AG04450 (cell line): ENCODE results near the gene TENT4B. TPM values are rescaled to one million over a fixed set of nuclear protein-coding genes. Genes with fewer than 3 reads are reported as not detected.

Experiments used
- CTCF ChIA-PET: fragments of 300-600, 350-600 bp; formaldehyde crosslinking; extraction: SDS; loops from one replicate; lab custom pipeline; 2022; ENCODE audit warnings: antibody characterized with exemption, inconsistent platforms; lab: Charles Lee
- POLR2A ChIA-PET: fragments of 350-600 bp; formaldehyde crosslinking; extraction: SDS; loops from one replicate; lab custom pipeline; 2021; ENCODE audit warnings: antibody characterized with exemption, inconsistent platforms; lab: Yijun Ruan, JAX
- DNase-seq: peaks from one replicate; pipeline ENCODE4 v3.0.0-alpha.2; 2011; ENCODE audit warnings: low read depth, low spot score
- H3K27ac ChIP-seq: one replicate; pipeline ENCODE4 v1.5.1; 2012; ENCODE audit warnings: low read depth, low read length, control low read depth
- H3K27me3 ChIP-seq: one replicate; pipeline ENCODE4 v1.6.0; 2012; ENCODE audit warnings: low read length; ENCODE audit not compliant: control insufficient read depth, insufficient read depth
- H3K4me3 ChIP-seq: 2 replicates; pipeline ENCODE4 v1.5.1; 2011; ENCODE audit warnings: mild to moderate bottlenecking, low read depth, low read length, control low read depth
- H3K9me3 ChIP-seq: 2 replicates; pipeline ENCODE4 v1.5.1; 2012; ENCODE audit warnings: low read length; ENCODE audit not compliant: control insufficient read depth, insufficient read depth
- polyA plus RNA-seq: library from polyadenylated mRNA; depleted of rRNA; stranded (reverse); fragments of >200 nt; gene quantifications from 2 replicates; pipeline ENCODE4 v1.2.3, GENCODE V29; 2011
- TF ChIP-seq, protein P1 (sequence below): IDR thresholded peaks from 2 replicates; pipeline ENCODE4 v1.5.1; 2011; ENCODE audit warnings: low read depth, low read length, control low read depth, inconsistent platforms

Gene TENT4B
- polyA plus RNA-seq, 1 experiment = 8.9 TPM

DNA sequence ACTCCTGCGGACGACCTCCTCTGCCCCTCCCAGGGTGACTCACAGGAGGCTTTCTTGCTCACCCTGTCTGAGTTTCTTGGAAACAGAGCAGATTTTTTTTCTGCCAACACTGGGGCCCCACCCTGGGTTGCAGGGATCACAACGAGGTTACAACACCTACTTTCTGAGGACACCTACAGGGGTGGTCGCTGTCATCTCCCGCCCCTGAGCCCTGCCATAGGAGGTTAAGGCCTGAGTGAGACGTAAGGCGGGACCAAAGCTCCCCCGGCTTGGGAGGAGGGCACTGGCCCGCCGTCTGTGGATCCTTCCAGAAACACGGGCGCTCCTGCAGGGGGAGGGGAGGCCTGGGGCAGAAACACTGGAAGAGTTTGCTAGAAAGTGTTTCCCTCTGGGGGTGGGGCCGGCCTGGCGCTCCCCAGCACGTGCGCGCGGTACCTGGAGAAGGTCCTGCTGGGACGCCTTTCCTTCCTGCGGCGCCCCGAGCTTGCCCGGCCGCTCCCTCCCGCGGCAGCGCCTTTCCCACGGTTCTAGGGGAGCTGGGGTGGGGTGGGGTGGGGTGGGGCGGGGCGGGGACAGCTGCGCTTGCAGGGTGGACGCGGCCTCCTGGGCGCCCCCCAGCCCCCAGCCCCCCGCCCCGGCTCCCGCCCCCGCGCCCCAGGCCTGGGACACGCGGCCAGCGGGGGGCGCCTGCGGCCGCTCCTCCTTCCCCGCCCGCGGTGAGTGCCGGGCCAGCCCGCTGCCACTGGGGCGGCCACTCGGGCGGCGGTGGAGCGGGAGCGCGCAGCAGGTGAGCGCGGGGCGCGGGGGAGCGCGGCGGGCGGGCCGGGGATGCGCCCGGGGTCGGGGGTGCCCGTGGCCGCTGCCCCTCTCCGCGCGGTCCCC, 92.6 kb downstream of the TENT4B start:
- Histone ChIP-seq H3K4me3 (peak overlapping the region; percentile 54), H3K9me3 (no peaks in the 10 kb centered on the region; the same call in 1 of the 2 replicates), H3K27me3 (peaks cover 23% of the 10 kb centered on the region), H3K27ac (no peak overlapping the region)
- DNase-seq = no peak
- TF ChIP-seq, protein P1, sequence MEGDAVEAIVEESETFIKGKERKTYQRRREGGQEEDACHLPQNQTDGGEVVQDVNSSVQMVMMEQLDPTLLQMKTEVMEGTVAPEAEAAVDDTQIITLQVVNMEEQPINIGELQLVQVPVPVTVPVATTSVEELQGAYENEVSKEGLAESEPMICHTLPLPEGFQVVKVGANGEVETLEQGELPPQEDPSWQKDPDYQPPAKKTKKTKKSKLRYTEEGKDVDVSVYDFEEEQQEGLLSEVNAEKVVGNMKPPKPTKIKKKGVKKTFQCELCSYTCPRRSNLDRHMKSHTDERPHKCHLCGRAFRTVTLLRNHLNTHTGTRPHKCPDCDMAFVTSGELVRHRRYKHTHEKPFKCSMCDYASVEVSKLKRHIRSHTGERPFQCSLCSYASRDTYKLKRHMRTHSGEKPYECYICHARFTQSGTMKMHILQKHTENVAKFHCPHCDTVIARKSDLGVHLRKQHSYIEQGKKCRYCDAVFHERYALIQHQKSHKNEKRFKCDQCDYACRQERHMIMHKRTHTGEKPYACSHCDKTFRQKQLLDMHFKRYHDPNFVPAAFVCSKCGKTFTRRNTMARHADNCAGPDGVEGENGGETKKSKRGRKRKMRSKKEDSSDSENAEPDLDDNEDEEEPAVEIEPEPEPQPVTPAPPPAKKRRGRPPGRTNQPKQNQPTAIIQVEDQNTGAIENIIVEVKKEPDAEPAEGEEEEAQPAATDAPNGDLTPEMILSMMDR = no peak
- CTCF ChIA-PET = interaction anchor here (0.7 to 1.8 kb wide), 7 partner anchors 9 to 420 kb away, joined by 3 to 6 read pairs (median 4); partner anchors contain the start of gene BRD7
- POLR2A ChIA-PET = interaction anchor here (0.6 kb wide), 1 partner anchor 113 kb away, joined by 10 read pairs; no protein-coding TSS in a partner anchor

DNA sequence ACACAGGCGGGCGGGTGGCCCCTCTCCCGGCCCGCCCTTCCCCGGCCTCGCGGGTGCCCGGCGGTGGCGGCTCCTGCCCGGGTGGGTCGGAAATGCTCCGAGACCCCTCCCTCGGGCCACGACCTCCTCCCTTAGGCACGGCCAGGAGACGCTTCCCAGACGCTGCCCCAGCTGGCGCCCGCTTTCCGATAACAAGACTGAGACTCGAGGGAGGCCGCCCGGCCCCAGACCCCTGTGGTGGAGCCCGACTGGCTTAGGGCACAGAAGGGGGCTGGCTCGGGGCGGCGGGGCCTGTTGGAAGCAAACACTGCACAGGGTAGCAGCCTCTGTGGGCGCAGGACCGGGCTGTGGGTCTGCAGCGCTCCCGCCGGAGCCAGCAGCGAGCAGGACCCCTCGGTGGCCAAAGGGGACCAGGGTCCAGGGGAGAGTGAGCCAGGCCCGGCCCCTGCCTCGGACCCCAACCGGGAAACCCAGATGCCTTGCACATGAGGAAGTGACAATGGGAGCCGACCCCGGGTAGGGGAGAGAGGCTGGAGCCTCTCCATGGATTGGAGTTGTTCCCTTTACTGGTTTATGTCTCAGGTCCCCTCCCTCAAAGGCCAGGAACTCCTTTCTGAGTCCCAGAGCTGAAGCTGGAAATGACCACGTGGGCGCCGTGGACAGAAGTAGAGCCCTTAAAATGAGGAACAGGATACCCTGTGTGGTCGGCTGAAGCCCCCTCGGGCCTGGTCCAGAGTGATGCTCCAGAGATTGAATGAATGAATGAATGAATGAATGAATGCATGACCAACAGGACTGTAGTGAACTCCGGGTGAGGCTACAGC, 93.4 kb downstream of the TENT4B start:
- H3K9me3 ChIP-seq = no peaks in the 10 kb centered on the region; the same call in 1 of the 2 replicates
- no peak overlapping the region for H3K27ac ChIP-seq
- POLR2A ChIA-PET = interaction anchor here (0.6 kb wide), 1 partner anchor 114 kb away, joined by 10 read pairs; no protein-coding TSS in a partner anchor
- TF ChIP-seq, protein P1 = no peak
- CTCF ChIA-PET = interaction anchor here (0.7 to 1.5 kb wide), 3 partner anchors 8 to 222 kb away, joined by 3 to 6 read pairs (median 3); no protein-coding TSS in a partner anchor
- DNase-seq = no peak
- H3K27me3 ChIP-seq = peaks cover 23% of the 10 kb centered on the region
- H3K4me3 ChIP-seq = peak overlapping the region; percentile 54

DNA sequence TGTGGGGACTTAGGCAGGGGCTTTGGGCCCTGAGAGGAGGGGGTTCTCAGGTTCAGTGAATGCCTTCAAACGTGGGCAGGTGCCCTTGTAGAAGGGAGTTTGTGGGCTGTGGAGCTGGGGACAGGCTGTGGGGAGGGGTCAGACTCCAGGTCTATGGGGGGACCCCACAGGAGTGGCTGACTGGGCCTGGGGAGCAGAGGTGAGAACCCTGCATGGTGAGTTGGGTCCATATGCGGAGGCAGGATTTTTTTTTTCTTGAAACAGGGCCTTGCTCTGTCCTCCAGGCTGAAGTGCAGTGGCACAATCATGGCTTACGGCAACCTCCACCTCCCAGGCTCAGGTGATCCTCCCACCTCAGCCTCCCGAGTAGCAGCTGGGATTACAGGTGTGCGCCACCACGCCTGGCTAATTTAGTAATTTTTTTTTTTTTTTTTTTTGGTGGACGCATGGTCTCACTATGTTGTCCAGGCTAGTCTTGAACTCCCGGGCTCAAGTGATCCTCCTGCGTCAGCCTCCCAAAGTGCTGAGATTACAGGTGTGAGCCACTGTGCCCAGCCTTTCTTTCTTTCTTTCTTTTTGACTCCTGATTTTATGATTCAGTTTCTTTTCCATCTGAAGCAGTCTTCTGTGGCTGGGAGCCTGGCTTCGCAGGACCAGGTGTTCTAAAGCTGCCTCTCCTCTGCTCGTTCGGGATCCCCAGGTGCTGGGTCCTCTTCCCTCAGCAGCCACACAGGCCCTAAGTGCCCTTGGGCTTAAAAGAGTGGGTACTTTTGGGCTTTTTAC, 94.2 kb downstream of the TENT4B start:
- Histone ChIP-seq H3K9me3 (no peaks in the 10 kb centered on the region; the same call in 1 of the 2 replicates), H3K27me3 (peaks cover 29% of the 10 kb centered on the region), H3K4me3 (no peak overlapping the region), H3K27ac (no peak overlapping the region)
- ChIA-PET POLR2A (no interaction called here), CTCF (interaction anchor here (0.8 to 1.4 kb wide), 2 partner anchors 108 to 223 kb away, joined by 3 to 4 read pairs; no protein-coding TSS in a partner anchor)
- no peak for DNase-seq
- TF ChIP-seq, protein P1 = no peak

DNA sequence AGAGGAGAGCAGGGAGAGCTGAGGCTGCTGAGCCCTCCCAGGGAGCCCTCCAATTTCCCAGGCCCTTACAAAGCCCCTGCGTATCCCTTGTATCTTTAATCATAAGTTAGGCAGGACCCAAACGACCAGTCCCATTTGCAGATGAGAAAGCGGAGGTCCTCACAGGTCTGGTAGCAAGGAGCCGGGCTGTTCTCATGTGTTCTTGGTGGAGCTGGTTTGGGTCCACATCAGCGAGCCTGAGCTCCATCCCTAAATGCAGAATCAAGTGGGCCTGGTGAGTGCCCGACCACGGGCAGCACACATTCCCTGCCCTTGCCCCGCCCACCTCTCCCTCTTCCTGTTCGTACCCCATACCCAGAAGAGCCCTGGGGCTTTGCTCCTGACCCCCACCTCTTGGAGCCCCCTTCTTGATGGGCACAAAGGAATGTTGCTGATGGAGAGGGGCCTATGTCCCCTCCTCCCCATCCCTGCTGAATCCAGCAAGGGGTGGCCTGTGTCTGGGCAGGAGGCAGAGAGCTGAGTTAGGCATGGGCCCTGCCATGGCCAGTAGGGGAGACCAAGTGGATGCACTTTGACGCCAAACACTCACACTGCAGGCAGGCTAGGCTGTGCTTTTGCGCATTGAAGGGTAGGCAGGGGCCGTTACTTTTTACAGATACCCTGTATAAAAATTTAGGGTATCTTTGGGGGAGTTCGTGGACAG, 95.0 kb downstream of the TENT4B start:
- DNase-seq = no peak
- Histone ChIP-seq H3K9me3 (no peaks in the 10 kb centered on the region; the same call in 1 of the 2 replicates), H3K27ac (no peak overlapping the region), H3K4me3 (no peak overlapping the region), H3K27me3 (peaks cover 31% of the 10 kb centered on the region)
- TF ChIP-seq, protein P1 = no peak
- POLR2A ChIA-PET = no interaction called here
- CTCF ChIA-PET = interaction anchor here (0.8 to 1.4 kb wide), 2 partner anchors 108 to 224 kb away, joined by 3 to 4 read pairs; no protein-coding TSS in a partner anchor
